GM12878 (cell line): ENCODE data around the gene SBNO1. TPM values are rescaled to one million over a fixed set of nuclear protein-coding genes. Genes with fewer than 3 reads are reported as not detected.

ENCODE experiments used
- CHD4 ChIP-seq: fragments of 200-600 bp; sonication (generic); IDR thresholded peaks from 2 replicates; pipeline ENCODE4 v1.6.1; 2016; ENCODE audit warnings: mild to moderate bottlenecking
- FOXK2 ChIP-seq: fragments of 450-650 bp; IDR thresholded peaks from 2 replicates; pipeline ENCODE4 v1.6.1; 2017; ENCODE audit warnings: mild to moderate bottlenecking, moderate library complexity
- HDAC2 ChIP-seq: fragments of 200-600 bp; sonication (generic); IDR thresholded peaks from 2 replicates; pipeline ENCODE4 v1.6.1; 2017
- JUND ChIP-seq: IDR thresholded peaks from 2 replicates; pipeline ENCODE4 v1.6.1; 2012; ENCODE audit warnings: low read depth, mild to moderate bottlenecking, low read length, improper control_type of control experiment, moderate library complexity
- MEF2A ChIP-seq: IDR thresholded peaks from 2 replicates; pipeline ENCODE4 v1.6.1; 2011; ENCODE audit warnings: low read depth, mild to moderate bottlenecking, low read length, moderate library complexity; ENCODE audit not compliant: insufficient read depth
- MEF2B ChIP-seq: fragments of 450-650 bp; IDR thresholded peaks from 2 replicates; pipeline ENCODE4 v1.6.1; 2018; ENCODE audit warnings: mild to moderate bottlenecking, moderate library complexity; ENCODE audit not compliant: partially characterized antibody, poor library complexity, severe bottlenecking
- MTA2 ChIP-seq: fragments of 450-650 bp; IDR thresholded peaks from 2 replicates; pipeline ENCODE4 v1.6.1; 2016; ENCODE audit warnings: low read depth, mild to moderate bottlenecking, moderate library complexity
- NR2F1 ChIP-seq: fragments of 450-650 bp; conservative IDR thresholded peaks from 2 replicates; pipeline ENCODE4 v1.6.1; 2017; ENCODE audit warnings: mild to moderate bottlenecking
- NRF1 ChIP-seq: conservative IDR thresholded peaks from 2 replicates; pipeline ENCODE4 v1.6.1; 2011; ENCODE audit warnings: mild to moderate bottlenecking, low read depth, low read length, improper control_type of control experiment
- POLR2A ChIP-seq: IDR thresholded peaks from 2 replicates; pipeline ENCODE4 v1.6.1; 2011; ENCODE audit warnings: low read depth, mild to moderate bottlenecking, low read length
- POLR2AphosphoS2 ChIP-seq: IDR thresholded peaks from 2 replicates; pipeline ENCODE4 v1.6.1; 2011; ENCODE audit warnings: low read depth, mild to moderate bottlenecking, low read length, improper control_type of control experiment, moderate library complexity
- STAT3 ChIP-seq: IDR thresholded peaks from 2 replicates; pipeline ENCODE4 v1.6.1; 2011; ENCODE audit warnings: low read depth, low read length, improper control_type of control experiment
- ZNF207 ChIP-seq: fragments of 450-650 bp; IDR thresholded peaks from 2 replicates; pipeline ENCODE4 v1.6.1; 2014; ENCODE audit warnings: antibody characterized with exemption, mild to moderate bottlenecking, borderline replicate concordance
- polyA plus RNA-seq, 11 experiments: library from polyadenylated mRNA; depleted of rRNA in 4 of 11; unstranded in 6 of 11; stranded (reverse) in 5 of 11; fragments of >200 nt; fragmentation: Nextera tagmentation in 4 of 11; fragmentation: Illumina TruSeq in 1 of 11; extraction: Ambion mirVana in 4 of 11; extraction: Trizol in 1 of 11; gene quantifications; 1 replicate in 1 of 11; 2 replicates in 10 of 11; pipeline versions ENCODE4 v1.2.1 to v1.2.3, GENCODE V29; 2011 to 2016; ENCODE audit warnings: inconsistent platforms in 2 of 11, missing spikeins in 2 of 11, low read depth in 1 of 11
- total RNA-seq, 4 experiments: library from RNA; depleted of rRNA in 3 of 4; stranded (reverse); fragments of >200 nt in 3 of 4; fragmentation: Illumina TruSeq in 1 of 4; extraction: Trizol in 1 of 4; gene quantifications; 2 replicates each; pipeline versions ENCODE4 v1.2.1 to v1.2.3, GENCODE V29; 2013 to 2021
- TF ChIP-seq, protein P1 (sequence below): fragments of 450-650 bp; IDR thresholded peaks from 2 replicates; pipeline ENCODE4 v1.6.1; 2017; ENCODE audit warnings: mild to moderate bottlenecking, moderate library complexity
- TF ChIP-seq, protein P2 (sequence below): fragments of 450-650 bp; IDR thresholded peaks from 2 replicates; pipeline ENCODE4 v1.6.1; 2014; ENCODE audit warnings: mild to moderate bottlenecking
- TF ChIP-seq, protein P3 (sequence below): IDR thresholded peaks from 2 replicates; pipeline ENCODE4 v1.6.1; 2011; ENCODE audit warnings: low read depth, low read length, improper control_type of control experiment, borderline replicate concordance
- TF ChIP-seq, protein P4 (sequence below): fragments of 450-650 bp; IDR thresholded peaks from 2 replicates; pipeline ENCODE4 v1.6.1; 2016; ENCODE audit warnings: mild to moderate bottlenecking, moderate library complexity, borderline replicate concordance
- TF ChIP-seq, protein P5 (sequence below): IDR thresholded peaks from 2 replicates; pipeline ENCODE4 v1.6.1; 2012; ENCODE audit warnings: low read depth, low read length, improper control_type of control experiment
- TF ChIP-seq, protein P6 (sequence below): IDR thresholded peaks from 2 replicates; pipeline ENCODE4 v1.6.1; 2012; ENCODE audit warnings: low read depth, low read length, improper control_type of control experiment

SBNO1 gene
- total and polyA plus RNA-seq, 10 of the 15 experiments (the other 5 are each of a cell fraction or from before 2014, with no cell fraction given): 7.5 to 39.7 (median 20.9) TPM

DNA sequence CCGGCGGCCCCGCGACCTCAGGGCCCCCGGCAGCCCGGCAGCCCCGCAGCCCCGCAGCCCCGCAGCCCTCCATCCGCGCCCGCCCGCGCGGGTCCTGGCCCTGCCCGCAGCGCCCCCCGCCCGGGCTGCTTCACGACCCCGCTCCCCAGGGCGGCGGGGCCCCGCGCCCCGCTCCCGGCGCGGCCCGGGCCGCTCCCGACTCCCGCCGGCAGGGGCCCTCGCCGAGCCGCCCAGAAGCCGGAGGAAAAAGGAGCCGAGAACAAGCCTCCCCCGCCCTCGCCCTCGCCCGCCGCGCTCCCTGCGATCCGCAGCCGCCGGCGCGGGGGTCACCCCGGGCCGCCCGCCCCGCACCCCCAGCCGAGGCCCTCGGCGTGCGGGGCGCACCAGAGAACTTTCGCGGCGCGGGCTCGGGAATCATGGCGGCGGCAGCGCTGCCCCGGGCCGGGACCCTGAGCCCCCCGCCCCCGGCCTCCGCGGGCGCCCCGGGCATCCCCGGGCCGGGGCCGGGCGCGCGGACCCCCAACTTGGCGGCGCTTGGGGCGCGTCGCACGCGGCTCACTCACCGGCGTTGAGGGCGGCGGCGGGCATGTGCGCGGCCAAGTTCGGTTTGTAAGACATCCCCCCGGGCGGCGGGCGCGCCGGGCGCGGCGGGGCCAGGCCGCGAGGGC, 93.5 kb downstream of the SBNO1 start (continued):
- TF ChIP-seq JUND (no peak), POLR2A (no peak), MEF2B (no peak), CHD4 (no peak), FOXK2 (no peak), MEF2A (0 out of 2 replicates have a peak, but pooled peaks have one; percentile 26), STAT3 (no peak), NR2F1 (peak; percentile 21; the same call in 1 of the 2 replicates), ZNF207 (no peak), HDAC2 (no peak), MTA2 (no peak), NRF1 (no peak), POLR2AphosphoS2 (no peak)
- TF ChIP-seq, protein P1, sequence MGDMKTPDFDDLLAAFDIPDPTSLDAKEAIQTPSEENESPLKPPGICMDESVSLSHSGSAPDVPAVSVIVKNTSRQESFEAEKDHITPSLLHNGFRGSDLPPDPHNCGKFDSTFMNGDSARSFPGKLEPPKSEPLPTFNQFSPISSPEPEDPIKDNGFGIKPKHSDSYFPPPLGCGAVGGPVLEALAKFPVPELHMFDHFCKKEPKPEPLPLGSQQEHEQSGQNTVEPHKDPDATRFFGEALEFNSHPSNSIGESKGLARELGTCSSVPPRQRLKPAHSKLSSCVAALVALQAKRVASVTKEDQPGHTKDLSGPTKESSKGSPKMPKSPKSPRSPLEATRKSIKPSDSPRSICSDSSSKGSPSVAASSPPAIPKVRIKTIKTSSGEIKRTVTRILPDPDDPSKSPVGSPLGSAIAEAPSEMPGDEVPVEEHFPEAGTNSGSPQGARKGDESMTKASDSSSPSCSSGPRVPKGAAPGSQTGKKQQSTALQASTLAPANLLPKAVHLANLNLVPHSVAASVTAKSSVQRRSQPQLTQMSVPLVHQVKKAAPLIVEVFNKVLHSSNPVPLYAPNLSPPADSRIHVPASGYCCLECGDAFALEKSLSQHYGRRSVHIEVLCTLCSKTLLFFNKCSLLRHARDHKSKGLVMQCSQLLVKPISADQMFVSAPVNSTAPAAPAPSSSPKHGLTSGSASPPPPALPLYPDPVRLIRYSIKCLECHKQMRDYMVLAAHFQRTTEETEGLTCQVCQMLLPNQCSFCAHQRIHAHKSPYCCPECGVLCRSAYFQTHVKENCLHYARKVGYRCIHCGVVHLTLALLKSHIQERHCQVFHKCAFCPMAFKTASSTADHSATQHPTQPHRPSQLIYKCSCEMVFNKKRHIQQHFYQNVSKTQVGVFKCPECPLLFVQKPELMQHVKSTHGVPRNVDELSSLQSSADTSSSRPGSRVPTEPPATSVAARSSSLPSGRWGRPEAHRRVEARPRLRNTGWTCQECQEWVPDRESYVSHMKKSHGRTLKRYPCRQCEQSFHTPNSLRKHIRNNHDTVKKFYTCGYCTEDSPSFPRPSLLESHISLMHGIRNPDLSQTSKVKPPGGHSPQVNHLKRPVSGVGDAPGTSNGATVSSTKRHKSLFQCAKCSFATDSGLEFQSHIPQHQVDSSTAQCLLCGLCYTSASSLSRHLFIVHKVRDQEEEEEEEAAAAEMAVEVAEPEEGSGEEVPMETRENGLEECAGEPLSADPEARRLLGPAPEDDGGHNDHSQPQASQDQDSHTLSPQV: no peak
- TF ChIP-seq, protein P2, sequence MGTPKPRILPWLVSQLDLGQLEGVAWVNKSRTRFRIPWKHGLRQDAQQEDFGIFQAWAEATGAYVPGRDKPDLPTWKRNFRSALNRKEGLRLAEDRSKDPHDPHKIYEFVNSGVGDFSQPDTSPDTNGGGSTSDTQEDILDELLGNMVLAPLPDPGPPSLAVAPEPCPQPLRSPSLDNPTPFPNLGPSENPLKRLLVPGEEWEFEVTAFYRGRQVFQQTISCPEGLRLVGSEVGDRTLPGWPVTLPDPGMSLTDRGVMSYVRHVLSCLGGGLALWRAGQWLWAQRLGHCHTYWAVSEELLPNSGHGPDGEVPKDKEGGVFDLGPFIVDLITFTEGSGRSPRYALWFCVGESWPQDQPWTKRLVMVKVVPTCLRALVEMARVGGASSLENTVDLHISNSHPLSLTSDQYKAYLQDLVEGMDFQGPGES: no peak
- TF ChIP-seq, protein P3, sequence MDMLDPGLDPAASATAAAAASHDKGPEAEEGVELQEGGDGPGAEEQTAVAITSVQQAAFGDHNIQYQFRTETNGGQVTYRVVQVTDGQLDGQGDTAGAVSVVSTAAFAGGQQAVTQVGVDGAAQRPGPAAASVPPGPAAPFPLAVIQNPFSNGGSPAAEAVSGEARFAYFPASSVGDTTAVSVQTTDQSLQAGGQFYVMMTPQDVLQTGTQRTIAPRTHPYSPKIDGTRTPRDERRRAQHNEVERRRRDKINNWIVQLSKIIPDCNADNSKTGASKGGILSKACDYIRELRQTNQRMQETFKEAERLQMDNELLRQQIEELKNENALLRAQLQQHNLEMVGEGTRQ: no peak
- TF ChIP-seq, protein P4, sequence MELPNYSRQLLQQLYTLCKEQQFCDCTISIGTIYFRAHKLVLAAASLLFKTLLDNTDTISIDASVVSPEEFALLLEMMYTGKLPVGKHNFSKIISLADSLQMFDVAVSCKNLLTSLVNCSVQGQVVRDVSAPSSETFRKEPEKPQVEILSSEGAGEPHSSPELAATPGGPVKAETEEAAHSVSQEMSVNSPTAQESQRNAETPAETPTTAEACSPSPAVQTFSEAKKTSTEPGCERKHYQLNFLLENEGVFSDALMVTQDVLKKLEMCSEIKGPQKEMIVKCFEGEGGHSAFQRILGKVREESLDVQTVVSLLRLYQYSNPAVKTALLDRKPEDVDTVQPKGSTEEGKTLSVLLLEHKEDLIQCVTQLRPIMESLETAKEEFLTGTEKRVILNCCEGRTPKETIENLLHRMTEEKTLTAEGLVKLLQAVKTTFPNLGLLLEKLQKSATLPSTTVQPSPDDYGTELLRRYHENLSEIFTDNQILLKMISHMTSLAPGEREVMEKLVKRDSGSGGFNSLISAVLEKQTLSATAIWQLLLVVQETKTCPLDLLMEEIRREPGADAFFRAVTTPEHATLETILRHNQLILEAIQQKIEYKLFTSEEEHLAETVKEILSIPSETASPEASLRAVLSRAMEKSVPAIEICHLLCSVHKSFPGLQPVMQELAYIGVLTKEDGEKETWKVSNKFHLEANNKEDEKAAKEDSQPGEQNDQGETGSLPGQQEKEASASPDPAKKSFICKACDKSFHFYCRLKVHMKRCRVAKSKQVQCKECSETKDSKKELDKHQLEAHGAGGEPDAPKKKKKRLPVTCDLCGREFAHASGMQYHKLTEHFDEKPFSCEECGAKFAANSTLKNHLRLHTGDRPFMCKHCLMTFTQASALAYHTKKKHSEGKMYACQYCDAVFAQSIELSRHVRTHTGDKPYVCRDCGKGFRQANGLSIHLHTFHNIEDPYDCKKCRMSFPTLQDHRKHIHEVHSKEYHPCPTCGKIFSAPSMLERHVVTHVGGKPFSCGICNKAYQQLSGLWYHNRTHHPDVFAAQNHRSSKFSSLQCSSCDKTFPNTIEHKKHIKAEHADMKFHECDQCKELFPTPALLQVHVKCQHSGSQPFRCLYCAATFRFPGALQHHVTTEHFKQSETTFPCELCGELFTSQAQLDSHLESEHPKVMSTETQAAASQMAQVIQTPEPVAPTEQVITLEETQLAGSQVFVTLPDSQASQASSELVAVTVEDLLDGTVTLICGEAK: no peak
- TF ChIP-seq, protein P5, sequence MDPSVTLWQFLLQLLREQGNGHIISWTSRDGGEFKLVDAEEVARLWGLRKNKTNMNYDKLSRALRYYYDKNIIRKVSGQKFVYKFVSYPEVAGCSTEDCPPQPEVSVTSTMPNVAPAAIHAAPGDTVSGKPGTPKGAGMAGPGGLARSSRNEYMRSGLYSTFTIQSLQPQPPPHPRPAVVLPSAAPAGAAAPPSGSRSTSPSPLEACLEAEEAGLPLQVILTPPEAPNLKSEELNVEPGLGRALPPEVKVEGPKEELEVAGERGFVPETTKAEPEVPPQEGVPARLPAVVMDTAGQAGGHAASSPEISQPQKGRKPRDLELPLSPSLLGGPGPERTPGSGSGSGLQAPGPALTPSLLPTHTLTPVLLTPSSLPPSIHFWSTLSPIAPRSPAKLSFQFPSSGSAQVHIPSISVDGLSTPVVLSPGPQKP: no peak
- TF ChIP-seq, protein P6, sequence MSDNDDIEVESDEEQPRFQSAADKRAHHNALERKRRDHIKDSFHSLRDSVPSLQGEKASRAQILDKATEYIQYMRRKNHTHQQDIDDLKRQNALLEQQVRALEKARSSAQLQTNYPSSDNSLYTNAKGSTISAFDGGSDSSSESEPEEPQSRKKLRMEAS: no peak
